NCI-H524 treated with DMSO at 0.1 percent for 48 hours (cell line): ENCODE results near the gene CLEC10A.

ENCODE experiments used
- DNase-seq: peaks from one replicate; lab custom pipeline; 2025; lab: John Stamatoyannopoulos, UW

The CLEC10A gene

GRCh38 chr17:7039832-7040231 lies 40.2 kb downstream of the CLEC10A start:
- no peak for DNase-seq

GRCh38 chr17:7038025-7038862 lies 41.8 kb downstream of the CLEC10A start:
- DNase-seq: no peak

- DNase-seq: no peak
Measured at GRCh38 chr17:7035591-7036368, 44.3 kb downstream of the CLEC10A start, which contains the start of gene SLC16A13. TSS of gene SLC16A13 (plus strand) at chr17:7036015. CDS start at chr17:7036383, 368 bp downstream.

- DNase-seq: no peak
Measured at GRCh38 chr17:7034955-7035590, 45.0 kb downstream of the CLEC10A start.

- no peak for DNase-seq
Measured at GRCh38 chr17:7029659-7030058, 50.4 kb downstream of the CLEC10A start.

GRCh38 chr17:7029096-7029495 lies 51.0 kb downstream of the CLEC10A start:
- DNase-seq: no peak

GRCh38 chr17:7027335-7027734 lies 52.7 kb downstream of the CLEC10A start:
- DNase-seq: no peak

GRCh38 chr17:7026471-7027115 lies 53.5 kb downstream of the CLEC10A start:
- DNase-seq: no peak

GRCh38 chr17:7025245-7025644 lies 54.8 kb downstream of the CLEC10A start:
- DNase-seq: no peak
